Right hindlimb (tissue), 1 donor: ENCODE measurements around the gene C10orf143.
"Not testable (repeated sequence)": the region's sequence is repeated elsewhere in the genome, so short reads cannot be mapped to it uniquely, and the experiment has no call there.

Experiments used
- DNase-seq: peaks from one replicate; pipeline ENCODE4 v3.0.0-alpha.2; 2018

C10orf143 gene

GRCh38 chr10:130111113-130111851, 652 bp upstream of the C10orf143 start:
- peak; percentile 99 for DNase-seq

DNA sequence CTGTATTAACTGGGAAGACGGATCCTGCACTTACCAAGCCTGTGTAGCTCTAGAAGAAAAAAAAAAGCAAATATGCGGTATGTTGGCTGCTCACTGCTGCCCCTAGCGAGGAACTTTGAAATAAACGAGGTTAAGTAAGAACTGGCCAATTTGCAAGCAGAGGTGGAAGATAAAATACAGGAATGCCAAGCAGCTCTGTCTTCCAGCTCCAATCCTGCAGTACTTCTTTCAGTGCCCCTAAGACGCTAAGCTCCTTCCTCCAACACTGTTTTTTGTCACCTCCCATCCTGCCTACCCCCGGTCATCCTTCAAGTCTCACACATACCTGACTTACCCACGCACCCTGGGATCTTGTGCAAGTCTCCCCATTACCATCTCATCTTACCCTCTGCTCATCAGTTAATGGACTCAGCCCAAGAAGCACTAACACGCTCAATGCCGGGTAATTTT, 809 bp downstream of the C10orf143 start:
- peak; percentile 84 for DNase-seq

DNA sequence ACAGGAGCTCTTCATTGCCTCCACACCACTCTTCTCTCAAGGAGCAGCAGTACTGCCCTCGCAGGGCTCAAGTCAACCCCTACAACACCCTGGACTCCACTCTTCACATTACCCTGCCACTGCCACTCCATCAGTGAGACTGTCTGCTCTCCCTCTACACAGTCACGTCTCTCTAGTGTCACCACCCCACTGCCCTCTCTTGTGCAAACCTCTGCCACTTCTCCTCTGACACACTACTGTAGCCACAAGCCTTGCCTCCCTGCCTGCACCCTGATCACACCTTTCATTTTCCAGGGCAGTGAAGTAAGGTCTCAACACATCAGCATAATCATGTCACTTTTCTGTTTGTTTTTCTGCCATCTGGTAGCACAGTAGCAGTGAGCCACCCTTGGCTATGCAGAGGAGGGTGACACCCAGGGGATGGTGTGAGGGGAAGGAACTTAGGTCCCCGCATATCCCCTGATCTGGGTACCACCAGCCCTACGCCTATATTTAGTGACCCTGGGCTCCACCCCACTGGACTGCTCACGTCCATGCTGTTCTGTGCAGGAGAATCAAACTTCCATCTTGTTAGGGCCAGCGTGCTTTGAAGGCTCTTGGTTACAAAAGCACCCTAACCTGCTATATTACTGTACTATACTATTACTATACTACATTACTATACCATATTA, 1.6 kb downstream of the C10orf143 start:
- DNase-seq, result no peak

DNA sequence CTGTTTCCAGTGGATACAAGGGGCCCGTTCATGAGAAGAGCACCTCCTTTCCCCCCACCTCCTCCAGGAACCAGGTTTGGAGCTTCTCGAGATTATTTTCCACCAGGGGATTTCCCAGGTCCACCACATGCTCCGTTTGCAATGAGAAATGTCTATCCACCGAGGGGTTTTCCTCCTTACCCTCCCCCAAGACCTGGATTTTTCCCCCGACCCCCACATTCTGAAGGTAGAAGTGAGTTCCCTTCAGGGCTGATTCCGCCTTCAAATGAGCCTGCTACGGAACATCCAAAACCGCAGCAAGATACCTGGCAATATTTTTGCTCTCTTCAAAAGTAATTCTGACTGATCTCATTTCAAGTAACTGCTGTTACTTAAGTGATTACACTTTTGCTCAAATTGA, 2.5 kb downstream of the C10orf143 start:
- DNase-seq, result not testable (repeated sequence)

- peak; percentile 38 for DNase-seq
Observed at GRCh38 chr10:130105724-130106123, 4.9 kb downstream of the C10orf143 start.

GRCh38 chr10:130099344-130099743, 11.3 kb downstream of the C10orf143 start:
- DNase-seq, result no peak

GRCh38 chr10:130090565-130090964, 20.1 kb downstream of the C10orf143 start:
- not testable (repeated sequence) for DNase-seq

- DNase-seq, result no peak
Observed at GRCh38 chr10:130080461-130080814, 30.2 kb downstream of the C10orf143 start.

GRCh38 chr10:130079614-130080460, 30.8 kb downstream of the C10orf143 start:
- no peak for DNase-seq

- no peak for DNase-seq
Observed at GRCh38 chr10:130078120-130078519, 32.5 kb downstream of the C10orf143 start.

GRCh38 chr10:130076681-130077080, 33.9 kb downstream of the C10orf143 start:
- no peak for DNase-seq

DNA sequence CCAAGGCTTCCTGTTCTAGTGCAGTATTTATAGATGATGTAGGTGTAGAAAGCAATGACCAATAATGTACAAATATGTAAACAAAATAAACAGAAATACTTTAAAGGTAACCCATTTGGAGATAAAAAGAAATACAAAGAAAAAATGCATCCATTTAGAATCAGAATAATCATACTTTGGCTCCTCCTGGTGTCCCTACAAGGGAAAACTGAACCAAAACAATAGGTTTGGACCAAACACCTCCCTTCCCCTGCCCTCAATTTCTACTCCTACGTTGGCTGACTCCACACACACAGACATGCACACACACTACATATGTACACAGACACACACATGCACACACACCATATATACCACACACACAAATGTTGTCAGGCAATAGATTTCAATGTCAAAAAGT, 36.0 kb downstream of the C10orf143 start:
- DNase-seq, result no peak

DNA sequence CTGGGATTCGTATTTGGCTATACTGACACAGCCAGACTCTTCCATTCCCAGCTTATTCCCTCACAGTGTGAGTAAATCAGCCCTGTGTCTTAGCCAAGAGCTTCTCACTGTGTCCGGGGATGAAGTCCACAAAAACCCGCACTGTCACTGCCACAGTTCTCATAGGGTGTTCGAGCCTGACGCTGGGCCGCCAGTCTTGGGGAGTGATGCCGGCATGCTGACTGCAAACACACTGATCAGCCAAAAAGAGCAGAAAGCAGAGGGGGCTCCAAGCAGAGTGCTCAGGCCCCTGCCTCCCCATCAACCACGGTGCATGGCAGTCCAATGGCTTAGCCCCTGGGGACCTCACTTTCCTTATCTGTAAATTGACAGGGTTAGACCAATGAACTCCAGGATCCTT, 36.7 kb downstream of the C10orf143 start:
- no peak for DNase-seq

GRCh38 chr10:130072247-130072646, 38.4 kb downstream of the C10orf143 start:
- DNase-seq, result no peak

DNA sequence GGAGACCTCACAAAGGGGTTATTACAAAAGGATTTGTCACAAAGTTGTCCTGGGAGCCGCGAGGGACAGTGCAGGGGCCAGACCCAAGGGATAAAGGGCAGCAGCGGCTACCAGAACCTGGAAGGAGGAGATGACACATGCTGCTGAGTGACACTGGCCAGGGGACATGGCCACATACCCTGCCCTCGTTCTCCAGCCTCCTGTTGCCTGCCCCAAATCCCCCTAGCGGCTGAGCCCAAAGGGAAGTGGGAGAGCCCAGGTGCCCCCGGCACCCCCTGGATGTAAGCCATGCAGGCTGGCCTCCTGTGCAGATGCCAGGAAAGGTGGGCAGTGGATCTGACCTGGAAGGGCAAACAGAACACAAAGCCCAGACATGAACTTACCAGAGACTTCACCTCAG, 42.7 kb downstream of the C10orf143 start:
- no peak for DNase-seq

- DNase-seq, result no peak
Observed at GRCh38 chr10:130066743-130067142, 43.9 kb downstream of the C10orf143 start.

DNA sequence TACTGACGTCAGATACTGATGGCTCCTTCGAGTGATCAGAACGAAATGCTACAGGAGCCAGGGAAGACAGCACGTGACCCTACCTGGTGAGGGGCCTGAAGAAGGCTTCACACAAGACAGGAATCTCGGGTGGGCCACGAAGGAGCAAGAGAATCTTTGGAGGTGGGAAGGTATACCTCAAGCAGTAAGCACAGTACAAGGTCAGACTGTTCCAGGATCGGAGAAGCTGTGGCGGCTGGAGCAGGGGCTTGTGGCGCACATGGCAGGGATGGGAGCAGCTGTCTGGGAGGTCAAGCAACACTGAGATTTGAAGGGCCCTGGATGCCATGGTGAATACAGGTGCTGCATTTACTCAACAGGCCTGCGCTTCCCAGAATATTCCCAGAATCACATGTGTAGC, 45.4 kb downstream of the C10orf143 start:
- no peak for DNase-seq

DNA sequence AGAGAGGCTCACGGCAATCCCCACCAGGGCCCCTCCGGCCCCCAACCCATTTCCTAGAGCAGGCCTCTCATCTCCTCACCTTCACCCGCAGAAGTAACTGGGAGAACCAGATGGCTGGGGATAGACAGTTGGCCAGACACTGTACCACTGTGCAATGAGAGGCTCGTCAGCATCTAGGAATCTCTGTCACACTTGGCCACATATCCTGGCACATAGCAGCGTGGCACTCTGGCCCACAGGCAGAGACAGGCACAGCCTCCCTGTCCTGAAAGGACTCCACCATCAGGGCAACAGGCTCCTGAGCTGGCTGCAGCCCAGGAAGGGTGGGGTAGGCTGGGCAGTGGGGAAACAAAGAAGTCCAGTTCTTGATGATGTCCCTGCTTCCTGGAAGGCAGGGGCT, 45.8 kb downstream of the C10orf143 start:
- no peak for DNase-seq

GRCh38 chr10:130062976-130063375, 47.7 kb downstream of the C10orf143 start:
- no peak for DNase-seq

DNA sequence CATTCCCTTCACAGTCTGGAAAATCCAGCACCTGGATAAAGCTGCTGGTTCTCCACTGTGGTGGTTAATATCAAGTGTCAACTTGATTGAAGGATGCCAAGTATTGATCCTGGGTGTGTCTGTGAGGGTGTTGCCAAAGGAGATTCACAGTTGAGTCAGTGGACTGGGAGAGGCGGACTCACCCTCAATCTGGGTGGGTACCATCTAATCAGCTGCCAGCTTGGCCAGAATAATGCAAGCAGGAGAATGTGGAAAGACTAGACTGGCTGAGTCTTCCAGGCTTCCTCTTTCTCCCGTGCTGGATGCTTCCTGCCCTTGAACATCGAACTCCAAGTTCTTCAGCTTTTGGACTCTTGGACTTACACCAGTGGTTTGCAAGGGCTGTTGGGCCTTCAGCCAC, 48.4 kb downstream of the C10orf143 start:
- no peak for DNase-seq

DNA sequence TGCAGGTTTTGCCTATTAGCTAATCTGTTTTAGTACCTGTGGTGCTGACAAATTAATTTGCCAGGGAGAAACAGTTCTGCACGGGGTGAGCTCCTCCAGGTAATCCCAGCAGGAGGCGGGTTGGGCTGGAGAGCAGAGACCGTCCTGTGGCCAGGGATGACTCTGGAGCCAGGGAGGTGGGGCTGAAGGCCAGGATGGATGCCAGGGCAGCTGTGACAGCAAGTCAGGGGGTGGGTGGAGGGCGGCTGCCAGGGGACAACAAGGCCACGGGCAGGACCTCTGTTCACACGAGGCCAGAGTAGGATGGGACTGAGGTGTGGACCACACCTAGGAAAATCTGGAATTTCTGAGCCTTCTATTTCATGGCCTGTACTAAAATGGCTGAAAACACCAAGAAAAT, 48.9 kb downstream of the C10orf143 start:
- DNase-seq, result no peak

DNA sequence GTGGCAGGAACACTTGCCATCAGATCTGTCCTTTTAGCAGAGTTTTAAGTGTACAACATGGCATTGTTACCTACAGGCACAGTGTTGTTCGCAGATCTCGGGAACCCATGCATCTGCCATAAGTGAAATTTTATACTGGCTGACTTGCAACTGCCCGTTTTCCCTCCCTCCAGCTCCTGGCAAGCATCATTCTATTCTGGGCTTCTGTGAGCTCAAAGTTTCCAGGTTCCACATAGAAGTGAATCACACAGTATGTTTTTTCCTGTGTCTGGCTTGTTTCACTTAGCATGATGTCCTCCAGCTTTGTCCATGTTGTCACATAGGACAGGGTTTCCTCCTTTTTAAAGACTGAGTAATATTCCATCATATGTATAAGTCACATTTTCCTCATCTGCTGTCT, 56.6 kb downstream of the C10orf143 start:
- no peak for DNase-seq

- DNase-seq, result no peak
Observed at GRCh38 chr10:130053561-130053960, 57.1 kb downstream of the C10orf143 start.

DNA sequence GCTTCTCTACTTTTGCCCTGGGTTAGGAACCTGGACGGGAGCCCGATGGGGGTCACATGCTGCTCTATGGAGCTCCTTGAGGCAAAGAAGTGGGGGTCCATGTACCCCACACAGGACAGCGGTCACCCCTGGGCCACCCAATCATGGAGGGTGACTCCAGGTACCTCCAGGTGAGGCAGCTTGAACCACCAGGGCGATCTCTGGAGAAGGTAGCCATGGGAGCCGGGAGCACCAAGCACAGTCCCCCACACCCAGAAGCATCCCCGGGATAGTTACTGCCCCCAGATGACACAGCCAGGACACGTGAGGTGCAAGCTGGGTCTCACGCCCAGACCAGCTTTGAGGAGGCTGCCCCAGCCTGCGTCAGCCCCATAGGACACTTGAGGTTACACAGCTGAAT, 58.4 kb downstream of the C10orf143 start:
- no peak for DNase-seq
